Heart left ventricle (tissue), 16 donors: Measurements from ENCODE around the gene BCAS1. TPM values are rescaled to one million over a fixed set of nuclear protein-coding genes. Genes with fewer than 3 reads are reported as not detected.

Experiments
- ATAC-seq, 4 donors: fragments of 200-7000 bp; cut with Tn5 transposase; one replicate each; pipeline ENCODE4 v1.9.1; 2020 to 2022; ENCODE audit warnings: moderate library complexity in 4 of 4, mild to moderate bottlenecking in 3 of 4, moderate number of reproducible peaks in 1 of 4
- DNase-seq, 5 donors: peaks; one replicate each; pipeline ENCODE4 v3.0.0-alpha.2; 2020
- H3K27ac ChIP-seq, 12 donors: fragments of 200-600 bp; sonication (generic) in 4 of 12; one replicate each; pipeline versions ENCODE4 v1.5.0 to v1.8.0; 2016 to 2022; ENCODE audit warnings: mild to moderate bottlenecking in 2 of 12
- H3K27me3 ChIP-seq, 9 donors: fragments of 200-600 bp; sonication (generic) in 2 of 9; one replicate each; pipeline versions ENCODE4 v1.5.1 to v1.8.0; 2016 to 2022; ENCODE audit warnings: mild to moderate bottlenecking in 3 of 9
- H3K36me3 ChIP-seq, 9 donors: fragments of 200-600 bp; sonication (generic) in 2 of 9; one replicate each; pipeline versions ENCODE4 v1.5.0 to v1.8.0; 2018 to 2022; ENCODE audit warnings: mild to moderate bottlenecking in 2 of 9
- H3K4me1 ChIP-seq, 12 donors: fragments of 200-600 bp; sonication (generic) in 4 of 12; one replicate each; pipeline versions ENCODE4 v1.5.0 to v1.8.0; 2016 to 2022; ENCODE audit warnings: mild to moderate bottlenecking in 3 of 12
- H3K4me3 ChIP-seq, 12 donors: fragments of 200-600 bp; sonication (generic) in 4 of 12; one replicate each; pipeline versions ENCODE4 v1.5.0 to v1.8.0; 2017 to 2022; ENCODE audit warnings: mild to moderate bottlenecking in 9 of 12, moderate library complexity in 4 of 12
- H3K9me3 ChIP-seq, 12 donors: fragments of 200-600 bp; sonication (generic) in 4 of 12; one replicate each; pipeline versions ENCODE4 v1.5.0 to v1.8.0; 2016 to 2022; ENCODE audit warnings: mild to moderate bottlenecking in 1 of 12
- CTCF ChIP-seq, 12 donors: fragments of 200-600 bp; sonication (generic) in 4 of 12; IDR thresholded peaks; one replicate each; pipeline versions ENCODE4 v1.5.0 to v1.8.0; 2018 to 2022; ENCODE audit warnings: antibody characterized with exemption in 12 of 12, mild to moderate bottlenecking in 5 of 12
- POLR2A ChIP-seq, 2 donors: fragments of 450-650 bp; IDR thresholded peaks; one replicate each; pipeline ENCODE4 v1.6.1; 2017; ENCODE audit warnings: antibody characterized with exemption in 2 of 2, mild to moderate bottlenecking in 2 of 2, moderate library complexity in 2 of 2
- WGBS, 4 donors: extraction: QIAGEN DNeasy Blood & Tissue Kit in 2 of 4; methylation state at CpG; one replicate each; pipeline versions ENCODE4 v1.1.5 to v1.1.7; 2013 to 2018; 5-methylcytosine and 5-hydroxymethylcytosine counted together
- intact Hi-C, 10 donors: fragments of 100-400 bp; cut with DNase I; formaldehyde crosslinking; loops; one replicate each; pipeline versions ENCODE4 v1.11.1 to v1.14.2; 2022
- microRNA-seq, 4 donors: library from miRNA; unstranded; fragments of <30 nt; microRNA quantifications; one replicate each; pipeline versions ENCODE4 to v1.2.0, GENCODE V29; 2017 to 2020
- polyA plus RNA-seq, 2 donors: library from polyadenylated mRNA; stranded (reverse); fragments of 200-250 nt; gene quantifications; one replicate each; pipeline ENCODE4 v1.2.3, GENCODE V29; 2013
- total RNA-seq, 9 donors: library from RNA; depleted of rRNA in 2 of 9; stranded (reverse); fragments of >200 nt in 2 of 9; fragmentation: NEBNext Ultra II Directional in 3 of 9; extraction: Animal tissue kit (Norgen Biotek cat#: 25700) in 3 of 9; gene quantifications; one replicate each; pipeline versions ENCODE4 v1.1.0 to v1.2.4, GENCODE V29; 2016 to 2023
- donor health status: ischemic (EF 13 %, LVEDD 7.1; RV severe dilation, severe dysfunction).
- donor health status: healthy with polysubstance abuse.
- donor health status: DM: no; HTN: yes; CAD: no.
- donor health status: DM: no; HTN: no; CAD: no.
- donor health status: ischemic (EF 25% LVEDD 6.9; RV normal size, moderate dysfunction).
- donor health status: ischemic (EF 25% LVEDD 5.7; RV mildly dilated, moderate dysfunction).
- donor health status: healthy.
- donor health status: DM: yes; HTN: yes; CAD: no.
- donor health status: ischemic (EF 35%, LVEDD 5.7; RV mildly dilated, moderate dysfunction).
- donor health status: nonischemic (EF 11% LVEDD 7.7; RV severe dilation, severe dysfunction).
- donor health status: DM: yes; HTN: yes; CAD: no.
- donor health status: PGD.
- donor health status: ischemic (EF 29% LVEDD 5.4; RV normal size, mild dysfunction).
- donor health status: nonischemic (EF 23%, LVEDD 6.1; RV moderate dilation, normal function).

The BCAS1 gene
- total and polyA plus RNA-seq, 11 donors, result not detected

DNA sequence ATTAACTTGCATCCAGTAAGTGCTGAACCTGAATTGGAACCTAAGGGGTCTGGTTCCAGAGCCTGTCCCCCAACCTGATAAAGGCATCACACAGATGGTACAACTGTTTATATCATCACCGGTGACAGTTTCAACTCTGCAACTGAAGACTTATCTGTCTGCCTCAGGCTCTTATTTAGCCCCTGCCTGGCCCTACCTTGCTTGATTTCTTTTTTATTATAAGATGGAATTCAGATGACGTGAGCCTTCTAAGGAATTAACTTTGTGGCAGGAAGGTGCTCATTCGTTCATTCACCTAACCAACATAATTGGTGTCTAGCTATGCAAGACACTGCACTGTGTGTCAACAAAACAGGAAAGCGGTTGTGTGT lies 175.0 kb downstream of the BCAS1 start:
- no peak for ATAC-seq
- WGBS, 4 donors, result 93 to 98% (median 95%) methylated on average over 4 of the region's 4 CpGs
- no peaks in the 10 kb centered on the region for H3K36me3 ChIP-seq

GRCh38 chr20:53894707-53895384 lies 175.5 kb downstream of the BCAS1 start:
- Histone ChIP-seq H3K4me1 (peaks cover 0 to 37% (median 14%) of the 10 kb centered on the region in 12 donors), H3K9me3 (peaks cover 0 to 10% (median 5%) of the 10 kb centered on the region in 12 donors), H3K27ac (no peak overlapping the region), H3K4me3 (no peak overlapping the region), H3K27me3 (no peaks in the 10 kb centered on the region), H3K36me3 (no peaks in the 10 kb centered on the region)
- DNase-seq (no peak), ATAC-seq (no peak)
- intact Hi-C loops, result no loop called here
- TF ChIP-seq CTCF (IDR thresholded peaks at IDR 0.05), result no peak
- no peak for TF ChIP-seq POLR2A (IDR thresholded peaks at IDR 0.05)
- WGBS, 4 donors, result 83 to 94% (median 91%) methylated on average over 8 of the region's 8 CpGs

More for the DNA sequence above, 175.0 kb downstream of the BCAS1 start:
- TF ChIP-seq CTCF (IDR thresholded peaks at IDR 0.05) (no peak), POLR2A (IDR thresholded peaks at IDR 0.05) (no peak)
- peaks cover 0 to 42% (median 20%) of the 10 kb centered on the region in 12 donors for H3K4me1 ChIP-seq
- DNase-seq, result no peak
- H3K9me3 ChIP-seq, result peaks cover 0 to 10% (median 5%) of the 10 kb centered on the region in 12 donors
- no peaks in the 10 kb centered on the region for H3K27me3 ChIP-seq
- H3K4me3 ChIP-seq, result no peak overlapping the region
- intact Hi-C loops, result no loop called here
- H3K27ac ChIP-seq, result no peak overlapping the region

Small RNA genes within 50 kb of the gene (microRNA-seq; reads per million reads assigned to microRNA genes)
- 0 reads per million in 4 donors for gene MIR4756

Other genes with a start within 250 kb of the BCAS1 start
- not detected for gene CYP24A1, start 103.4 kb upstream of the BCAS1 start, total RNA-seq
- not detected for gene CYP24A1, start 103.4 kb upstream of the BCAS1 start, polyA plus RNA-seq
- 10 to 100 TPM; 21.0 to 92.0 (median 28.4) TPM for gene PFDN4, start 137.5 kb upstream of the BCAS1 start, total RNA-seq
- gene PFDN4, start 137.5 kb upstream of the BCAS1 start, polyA plus RNA-seq, result 10 to 100 TPM; 48.5 to 78.7 TPM